OCI-LY7 (cell line): ENCODE measurements around the gene EMC8.

Experiments used
- CTCF ChIP-seq: fragments of 200-600 bp; sonication (generic); conservative IDR thresholded peaks from 2 replicates; pipeline ENCODE4 v1.5.1; 2014; ENCODE audit warnings: mild to moderate bottlenecking, antibody characterized with exemption, low read length, moderate library complexity, mixed read lengths
- EZH2phosphoT487 ChIP-seq: fragments of 200-600 bp; sonication (generic); IDR thresholded peaks from 2 replicates; pipeline ENCODE4 v1.6.1; 2018; ENCODE audit warnings: low read depth, borderline replicate concordance, mild to moderate bottlenecking, mixed run types, antibody characterized with exemption, low read length, moderate library complexity, mixed read lengths

GRCh38 chr16:85780281-85780680, 19.1 kb downstream of the EMC8 start:
- TF ChIP-seq EZH2phosphoT487 (no peak), CTCF (no peak)
